GM19397 (cell line): Measurements from ENCODE around the gene GNAT3.

Source experiments
- ATAC-seq: cut with Tn5 transposase; IDR thresholded peaks from one replicate; pipeline ENCODE4 v1.9.1; 2021; ENCODE audit warnings: mild to moderate bottlenecking, moderate library complexity; ENCODE audit not compliant: unreplicated experiment

The GNAT3 gene

GRCh38 chr7:80467069-80467468, 44.8 kb downstream of the GNAT3 start:
- no peak for ATAC-seq

- no peak for ATAC-seq
These were observed 45.2 kb downstream of the GNAT3 start for GRCh38 chr7:80466636-80467035.

- no peak for ATAC-seq
These were observed 47.7 kb downstream of the GNAT3 start for GRCh38 chr7:80464211-80464610.

- ATAC-seq, result no peak
These were observed 48.5 kb downstream of the GNAT3 start for GRCh38 chr7:80463272-80463920.

- no peak for ATAC-seq
These were observed 51.0 kb downstream of the GNAT3 start for GRCh38 chr7:80460857-80461256.

GRCh38 chr7:80459776-80460510, 51.9 kb downstream of the GNAT3 start:
- ATAC-seq, result no peak

- ATAC-seq, result no peak
These were observed 52.8 kb downstream of the GNAT3 start for GRCh38 chr7:80458822-80459725.

GRCh38 chr7:80453699-80454340, 58.0 kb downstream of the GNAT3 start:
- ATAC-seq, result no peak

- ATAC-seq, result no peak
These were observed 61.1 kb downstream of the GNAT3 start for GRCh38 chr7:80450621-80451308.

- ATAC-seq, result no peak
These were observed 62.0 kb downstream of the GNAT3 start for GRCh38 chr7:80449836-80450235.

- no peak for ATAC-seq
These were observed 66.5 kb downstream of the GNAT3 start for GRCh38 chr7:80445351-80445750.

- ATAC-seq, result no peak
These were observed 67.1 kb downstream of the GNAT3 start for GRCh38 chr7:80444811-80445210.

GRCh38 chr7:80443325-80443724, 68.5 kb downstream of the GNAT3 start:
- no peak for ATAC-seq

GRCh38 chr7:80440883-80441282, 71.0 kb downstream of the GNAT3 start:
- ATAC-seq, result no peak

GRCh38 chr7:80439894-80440821, 71.7 kb downstream of the GNAT3 start:
- no peak for ATAC-seq

- ATAC-seq, result no peak
These were observed 76.3 kb downstream of the GNAT3 start for GRCh38 chr7:80435521-80435920.

- ATAC-seq, result no peak
These were observed 77.8 kb downstream of the GNAT3 start for GRCh38 chr7:80434047-80434446.

- no peak for ATAC-seq
These were observed 79.7 kb downstream of the GNAT3 start for GRCh38 chr7:80432166-80432565.

- no peak for ATAC-seq
These were observed 82.7 kb downstream of the GNAT3 start for GRCh38 chr7:80429181-80429580.
